Measurements from ENCODE around the gene FANCD2OS. TPM values are rescaled to one million over a fixed set of nuclear protein-coding genes. Genes with fewer than 3 reads are reported as not detected.
A peak's percentile ranks its signal among the peaks of the same experiment; 100 is the strongest.

Gene FANCD2OS
- total and polyA plus RNA-seq, 4 donors: not detected

DNA sequence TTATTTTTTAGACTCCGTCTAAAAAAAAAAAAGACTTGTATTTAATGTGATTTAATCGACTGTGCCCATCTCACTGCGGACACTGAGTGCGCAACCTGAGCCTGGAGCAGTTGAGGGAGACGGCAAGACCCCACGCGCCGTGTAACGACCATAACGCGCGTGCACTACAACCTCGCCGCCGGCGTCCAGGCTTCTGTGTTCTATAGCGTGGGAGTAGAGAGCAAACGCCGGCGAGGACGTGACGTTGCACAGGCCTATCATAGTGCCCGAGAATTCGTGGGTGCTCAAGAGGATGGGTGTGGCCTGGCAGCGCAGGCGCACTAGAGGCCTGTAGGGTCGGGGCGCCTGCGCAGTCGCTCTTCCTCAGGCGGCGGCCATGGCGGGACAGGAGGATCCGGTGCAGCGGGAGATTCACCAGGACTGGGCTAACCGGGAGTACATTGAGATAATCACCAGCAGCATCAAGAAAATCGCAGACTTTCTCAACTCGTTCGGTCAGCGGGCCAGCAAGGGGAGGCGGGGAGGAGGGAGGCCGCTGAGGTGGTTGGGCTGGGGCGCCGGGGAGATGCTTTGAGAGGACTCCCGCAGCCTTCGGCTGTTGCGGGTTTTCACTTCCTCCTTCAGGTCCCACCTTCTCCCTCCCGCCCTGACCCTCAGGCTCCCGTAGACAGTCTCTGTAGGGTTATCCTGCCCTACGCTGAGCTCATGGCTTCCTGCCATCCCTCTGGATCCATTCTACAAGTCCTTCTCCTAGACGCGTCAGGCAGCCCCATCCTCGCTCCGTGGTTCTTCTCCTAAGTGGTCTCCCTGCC is 7.5 kb upstream of the FANCD2OS start, which contains the start of gene BRK1:
Gene BRK1, plus strand, starts transcription at position 350 of the 812 bp plus-strand sequence. Its CDS starts 27 bp downstream, at position 377.
- H3K9me3 ChIP-seq (ENCODE audit: control insufficient read depth in 4 of 4, low read length in 3 of 4): no peaks in the 10 kb centered on the region
- no peaks in the 10 kb centered on the region for H3K27me3 ChIP-seq (ENCODE audit: control insufficient read depth in 4 of 4, insufficient read depth in 4 of 4, low read length in 3 of 4)
- no peak for TF ChIP-seq FOXA2 (IDR thresholded peaks at IDR 0.05)
- peak; percentile 95 to 97 for TF ChIP-seq EGR1 (IDR thresholded peaks at IDR 0.05; ENCODE audit: low read depth in 2 of 2)
- peak; percentile 62 for TF ChIP-seq MAX (IDR thresholded peaks at IDR 0.05)
- peak; percentile 62 for TF ChIP-seq REST (IDR thresholded peaks at IDR 0.05)
- TF ChIP-seq TAF1 (conservative IDR thresholded peaks at IDR 0.05): peak; percentile 92
- TF ChIP-seq FOXA1 (IDR thresholded peaks at IDR 0.05): no peak
- no peak for TF ChIP-seq JUND (IDR thresholded peaks at IDR 0.05)
- peak; percentile 49 to 58 for TF ChIP-seq RAD21 (IDR thresholded peaks at IDR 0.05)
- TF ChIP-seq, protein P1, sequence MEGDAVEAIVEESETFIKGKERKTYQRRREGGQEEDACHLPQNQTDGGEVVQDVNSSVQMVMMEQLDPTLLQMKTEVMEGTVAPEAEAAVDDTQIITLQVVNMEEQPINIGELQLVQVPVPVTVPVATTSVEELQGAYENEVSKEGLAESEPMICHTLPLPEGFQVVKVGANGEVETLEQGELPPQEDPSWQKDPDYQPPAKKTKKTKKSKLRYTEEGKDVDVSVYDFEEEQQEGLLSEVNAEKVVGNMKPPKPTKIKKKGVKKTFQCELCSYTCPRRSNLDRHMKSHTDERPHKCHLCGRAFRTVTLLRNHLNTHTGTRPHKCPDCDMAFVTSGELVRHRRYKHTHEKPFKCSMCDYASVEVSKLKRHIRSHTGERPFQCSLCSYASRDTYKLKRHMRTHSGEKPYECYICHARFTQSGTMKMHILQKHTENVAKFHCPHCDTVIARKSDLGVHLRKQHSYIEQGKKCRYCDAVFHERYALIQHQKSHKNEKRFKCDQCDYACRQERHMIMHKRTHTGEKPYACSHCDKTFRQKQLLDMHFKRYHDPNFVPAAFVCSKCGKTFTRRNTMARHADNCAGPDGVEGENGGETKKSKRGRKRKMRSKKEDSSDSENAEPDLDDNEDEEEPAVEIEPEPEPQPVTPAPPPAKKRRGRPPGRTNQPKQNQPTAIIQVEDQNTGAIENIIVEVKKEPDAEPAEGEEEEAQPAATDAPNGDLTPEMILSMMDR (IDR thresholded peaks at IDR 0.05; ENCODE audit: low read depth, low read length, missing input control): no peak
- TF ChIP-seq RXRA (IDR thresholded peaks at IDR 0.05): peak; percentile 28 to 37
- peak; percentile 98 for TF ChIP-seq YY1 (IDR thresholded peaks at IDR 0.05)
- peak; percentile 93 for TF ChIP-seq ZBTB33 (IDR thresholded peaks at IDR 0.05)
- TF ChIP-seq HNF4G (IDR thresholded peaks at IDR 0.05): no peak
- TF ChIP-seq HNF4A (conservative IDR thresholded peaks at IDR 0.05): no peak
- peak in 1 of 2 donors; percentile 82 for TF ChIP-seq GABPA (IDR thresholded peaks at IDR 0.05 in 1 of 2, conservative IDR thresholded peaks at IDR 0.05 in 1 of 2)
- TF ChIP-seq ATF3 (IDR thresholded peaks at IDR 0.05): no peak
- TF ChIP-seq NR2F2 (IDR thresholded peaks at IDR 0.05): no peak
- TF ChIP-seq SP1 (IDR thresholded peaks at IDR 0.05): peak; percentile 47
- H3K27ac ChIP-seq (ENCODE audit: low read depth in 1 of 2, low read length in 2 of 2): peak within 1 kb of the TSS; percentile 49 to 68
- peaks cover 3 to 12% (median 10%) of the 10 kb centered on the region in 4 donors for H3K4me1 ChIP-seq (ENCODE audit: control insufficient read depth in 4 of 4, insufficient read depth in 4 of 4, low read length in 3 of 4)
- under 1% methylated on average over 54 of the region's 54 CpGs for WGBS
- peak; percentile 86 for DNase-seq (ENCODE audit: low spot score)
- peak within 1 kb of the TSS; percentile 80 to 82 (median 81) for H3K4me3 ChIP-seq (ENCODE audit: low read depth in 1 of 3, low read length in 3 of 3)
- H3K36me3 ChIP-seq (ENCODE audit: control insufficient read depth in 4 of 4, insufficient read depth in 3 of 4, low read depth in 1 of 4, low read length in 3 of 4): peaks cover 0 to under 1% (median 0%) of the 10 kb centered on the region in 4 donors
- peak within 1 kb of the TSS; percentile 36 to 70 for H3K9ac ChIP-seq (ENCODE audit: low read depth in 1 of 2, low read length in 2 of 2)
